Panc1 (cell line): ENCODE results near the gene PRR15. TPM values are rescaled to one million over a fixed set of nuclear protein-coding genes. Genes with fewer than 3 reads are reported as not detected.

Experiments used
- ATAC-seq: fragments of 200-7000 bp; cut with Tn5 transposase; 2 replicates; pipeline ENCODE4 v1.9.1; 2020; ENCODE audit warnings: mild to moderate bottlenecking, moderate library complexity
- BruUV-seq: library from RNA; stranded (reverse); fragments of 400-500 nt; replicated peaks from 2 replicates; lab custom pipeline; 2021; lab: Mats Ljungman, UMichigan
- CTCF ChIA-PET: fragments of 300-600 bp; sonication (Branson Sonifier 250); formaldehyde crosslinking; loops from one replicate; lab custom pipeline; 2022; ENCODE audit warnings: antibody characterized with exemption; lab: Charles Lee
- POLR2A ChIA-PET: fragments of 300-600 bp; sonication (Branson Sonifier 250); formaldehyde crosslinking; loops from one replicate; lab custom pipeline; 2022; ENCODE audit warnings: antibody characterized with exemption; lab: Charles Lee
- DNase-seq: peaks from one replicate; pipeline ENCODE4 v3.0.0-alpha.2; 2010; ENCODE audit warnings: low read depth, low spot score
- H3K27ac ChIP-seq: 2 replicates; pipeline ENCODE4 v1.5.1; 2011; ENCODE audit warnings: mild to moderate bottlenecking, low read length, inconsistent platforms
- H3K27me3 ChIP-seq: fragments of 200-500 bp; sonication (Bioruptor generic); 2 replicates; pipeline ENCODE4 v1.6.0; 2014; ENCODE audit warnings: low read length, inconsistent platforms; ENCODE audit not compliant: control insufficient read depth, insufficient read depth
- H3K36me3 ChIP-seq: fragments of 200-500 bp; sonication (Bioruptor generic); 2 replicates; pipeline ENCODE4 v1.5.1; 2014; ENCODE audit warnings: inconsistent platforms, mild to moderate bottlenecking, low read length, moderate library complexity; ENCODE audit not compliant: control insufficient read depth, insufficient read depth
- H3K4me1 ChIP-seq: 2 replicates; pipeline ENCODE4 v1.5.1; 2011; ENCODE audit warnings: inconsistent platforms, mild to moderate bottlenecking, low read length, moderate library complexity; ENCODE audit not compliant: control insufficient read depth, insufficient read depth
- H3K4me3 ChIP-seq, 2 experiments: 2 replicates each; pipeline ENCODE4 v1.5.1; 2011 to 2012; ENCODE audit warnings: low read depth in 2 of 2, low read length in 2 of 2, mild to moderate bottlenecking in 2 of 2, inconsistent platforms in 1 of 2, moderate library complexity in 1 of 2
- H3K9me3 ChIP-seq: fragments of 200-500 bp; sonication (Bioruptor generic); 2 replicates; pipeline ENCODE4 v1.5.1; 2014; ENCODE audit warnings: low read depth, mild to moderate bottlenecking, inconsistent platforms, low read length, moderate library complexity; ENCODE audit not compliant: control insufficient read depth, insufficient read depth
- CTCF ChIP-seq: fragments of 450-650 bp; IDR thresholded peaks from 2 replicates; pipeline ENCODE4 v1.5.1; 2017; ENCODE audit warnings: mild to moderate bottlenecking
- POLR2AphosphoS5 ChIP-seq: IDR thresholded peaks from 2 replicates; pipeline ENCODE4 v1.6.1; 2012; ENCODE audit warnings: mild to moderate bottlenecking, low read depth, low read length, moderate library complexity
- REST ChIP-seq, 2 experiments: IDR thresholded peaks; 2 replicates each; pipeline ENCODE4 v1.6.1; 2011 to 2012; ENCODE audit warnings: low read depth in 2 of 2, control low read depth in 1 of 2, low read length in 1 of 2, mild to moderate bottlenecking in 1 of 2, moderate library complexity in 1 of 2; ENCODE audit not compliant: insufficient read depth in 1 of 2
- SIN3A ChIP-seq: IDR thresholded peaks from 2 replicates; pipeline ENCODE4 v1.6.1; 2012; ENCODE audit warnings: low read depth, mild to moderate bottlenecking, low read length, moderate library complexity, borderline replicate concordance; ENCODE audit not compliant: insufficient read depth
- TCF7L2 ChIP-seq: IDR thresholded peaks from 2 replicates; pipeline ENCODE4 v1.6.1; 2011; ENCODE audit warnings: mild to moderate bottlenecking, low read depth, low read length, inconsistent platforms
- in situ Hi-C: cut with HindIII; loops from 2 replicates; pipeline ENCODE4 v1.10.0; 2016; ENCODE audit warnings: low sequenced_read_pairs, low pct_unique_long_range_greater_than_20kb
- intact Hi-C: fragments of 100-400 bp; cut with micrococcal nuclease; formaldehyde crosslinking; loops from one replicate; pipeline ENCODE4 v1.10.0; 2022; ENCODE audit not compliant: unreplicated experiment
- total RNA-seq: library from RNA; stranded (reverse); gene quantifications from one replicate; pipeline ENCODE4 v1.2.1, GENCODE V29; 2021; ENCODE audit not compliant: unreplicated experiment

Gene PRR15
- total RNA-seq, 1 experiment from 2014 or later = 0.23 TPM

GRCh38 chr7:29573567-29573966 is 9.9 kb downstream of the PRR15 start:
- POLR2A ChIA-PET = no interaction called here

GRCh38 chr7:29574659-29575058 is 11.0 kb downstream of the PRR15 start:
- no peaks in the 10 kb centered on the region for H3K4me1 ChIP-seq
- ATAC-seq (no peak), DNase-seq (no peak)
- BruUV-seq = no TSS peak
- intact Hi-C loops (no loop called here), in situ Hi-C loops (no loop called here)
- no peaks in the 10 kb centered on the region for H3K36me3 ChIP-seq
- POLR2A ChIA-PET = no interaction called here
- H3K4me3 ChIP-seq = no peak overlapping the region
- TF ChIP-seq SIN3A (no peak), POLR2AphosphoS5 (no peak), TCF7L2 (no peak), REST (IDR thresholded peaks at IDR 0.05; ENCODE audit: insufficient read depth in 1 of 2, low read depth in 2 of 2, low read length in 1 of 2) (no peak), CTCF (no peak)
- CTCF ChIA-PET = no interaction called here
- no peaks in the 10 kb centered on the region for H3K9me3 ChIP-seq
- H3K27ac ChIP-seq = no peak overlapping the region
- no peaks in the 10 kb centered on the region for H3K27me3 ChIP-seq

More at GRCh38 chr7:29573567-29573966, 9.9 kb downstream of the PRR15 start:
- in situ Hi-C loops = no loop called here
- no peaks in the 10 kb centered on the region for H3K36me3 ChIP-seq
- ATAC-seq = no peak
- intact Hi-C loops = no loop called here
- DNase-seq = no peak
- H3K4me3 ChIP-seq = no peak overlapping the region
- H3K27ac ChIP-seq = no peak overlapping the region
- H3K27me3 ChIP-seq = peaks cover 3% of the 10 kb centered on the region; the same call in 1 of the 2 replicates
- no peak for TF ChIP-seq CTCF
- no peak for TF ChIP-seq REST (IDR thresholded peaks at IDR 0.05; ENCODE audit: insufficient read depth in 1 of 2, low read depth in 2 of 2, low read length in 1 of 2)
- TF ChIP-seq POLR2AphosphoS5 = no peak
- no peak for TF ChIP-seq SIN3A
- TF ChIP-seq TCF7L2 = no peak
- CTCF ChIA-PET = no interaction called here
- no peaks in the 10 kb centered on the region for H3K4me1 ChIP-seq
- BruUV-seq = no TSS peak
- no peaks in the 10 kb centered on the region for H3K9me3 ChIP-seq
